H1 (cell line): ENCODE results near the gene COLEC11. TPM values are rescaled to one million over a fixed set of nuclear protein-coding genes. Genes with fewer than 3 reads are reported as not detected.

ENCODE experiments used
- CTCF ChIA-PET: fragments of 300-600 bp; sonication (Branson Sonifier 250); formaldehyde crosslinking; loops from one replicate; lab custom pipeline; 2021; ENCODE audit not compliant: partially characterized antibody; lab: Charles Lee
- POLR2A ChIA-PET: fragments of 300-600 bp; sonication (Branson Sonifier 250); formaldehyde crosslinking; loops from one replicate; lab custom pipeline; 2021; ENCODE audit warnings: inconsistent platforms; ENCODE audit not compliant: partially characterized antibody; lab: Charles Lee
- DNase-seq, 2 experiments: peaks; one replicate each; pipeline versions ENCODE4 v3.0.0 to v3.0.0-alpha.2; 2010 to 2022; ENCODE audit warnings: low spot score in 2 of 2, low read depth in 1 of 2, mixed read lengths in 1 of 2
- FAIRE-seq: peaks from 2 replicates; lab custom pipeline; 2011; peaks lifted over from hg19 to GRCh38; lab: Jason Lieb, UNC
- H2AFZ ChIP-seq: 2 replicates; pipeline ENCODE4 v1.8.1; 2012; ENCODE audit warnings: low read length, inconsistent platforms
- H2AK5ac ChIP-seq: 2 replicates; pipeline ENCODE4 v1.6.1; 2013; ENCODE audit warnings: low read depth, low read length
- H2BK120ac ChIP-seq: replicated peaks from 2 replicates; pipeline ENCODE3; 2013; ENCODE audit warnings: low read depth, low read length, inconsistent platforms
- H2BK12ac ChIP-seq: 2 replicates; pipeline ENCODE4 v1.6.1; 2013; ENCODE audit warnings: low read depth, low read length
- H2BK15ac ChIP-seq: 2 replicates; pipeline ENCODE4 v1.6.1; 2013; ENCODE audit warnings: low read length
- H2BK20ac ChIP-seq: 2 replicates; pipeline ENCODE4 v1.6.1; 2013; ENCODE audit warnings: low read length
- H2BK5ac ChIP-seq: 2 replicates; pipeline ENCODE4 v1.6.1; 2013; ENCODE audit warnings: low read depth, low read length
- H3K14ac ChIP-seq: 2 replicates; pipeline ENCODE4 v1.6.1; 2013; ENCODE audit warnings: inconsistent platforms; ENCODE audit not compliant: insufficient read length
- H3K18ac ChIP-seq: 2 replicates; pipeline ENCODE4 v1.6.1; 2013; ENCODE audit warnings: low read length; ENCODE audit errors: extremely low read depth
- H3K23ac ChIP-seq: 2 replicates; pipeline ENCODE4 v1.6.1; 2013; ENCODE audit warnings: inconsistent platforms; ENCODE audit not compliant: insufficient read length
- H3K23me2 ChIP-seq: 2 replicates; pipeline ENCODE4 v1.6.1; 2013; ENCODE audit warnings: low read depth, low read length
- H3K27ac ChIP-seq: 2 replicates; pipeline ENCODE4 v1.6.1; 2011; ENCODE audit warnings: low read depth, low read length, inconsistent platforms
- H3K27me3 ChIP-seq, 4 experiments: replicated peaks in 1 of 4; 1 replicate in 1 of 4; 2 replicates in 3 of 4; pipeline versions ENCODE4 v1.6.1 to v1.8.1; 2011 to 2013; ENCODE audit warnings: low read length in 3 of 4, mild to moderate bottlenecking in 3 of 4, inconsistent platforms in 2 of 4, mixed read lengths in 2 of 4, moderate library complexity in 1 of 4; ENCODE audit not compliant: control insufficient read depth in 3 of 4, insufficient read depth in 3 of 4; ENCODE audit errors: extremely low read depth in 1 of 4
- H3K36me3 ChIP-seq, 4 experiments: 2 replicates each; pipeline versions ENCODE4 v1.6.1 to v1.8.1; 2011 to 2013; ENCODE audit warnings: mild to moderate bottlenecking in 4 of 4, low read length in 3 of 4, moderate library complexity in 2 of 4, control low read depth in 1 of 4, inconsistent platforms in 1 of 4; ENCODE audit not compliant: insufficient read depth in 4 of 4, control insufficient read depth in 2 of 4
- H3K4ac ChIP-seq: replicated peaks from 2 replicates; pipeline ENCODE3; 2013; ENCODE audit warnings: low read length, low read depth, mixed read lengths, inconsistent platforms; ENCODE audit not compliant: insufficient read length
- H3K4me1 ChIP-seq, 4 experiments: replicated peaks in 1 of 4; 1 replicate in 1 of 4; 2 replicates in 3 of 4; pipeline versions ENCODE4 v1.6.1 to v1.8.1; 2011 to 2013; ENCODE audit warnings: low read length in 3 of 4, inconsistent platforms in 2 of 4, mixed read lengths in 1 of 4; ENCODE audit not compliant: insufficient read depth in 4 of 4, control insufficient read depth in 3 of 4
- H3K4me2 ChIP-seq, 2 experiments: 2 replicates each; pipeline versions ENCODE4 v1.6.1 to v1.8.1; 2011 to 2013; ENCODE audit warnings: low read depth in 2 of 2, low read length in 2 of 2, control low read depth in 1 of 2, inconsistent platforms in 1 of 2, mild to moderate bottlenecking in 1 of 2; ENCODE audit not compliant: insufficient read depth in 1 of 2
- H3K4me3 ChIP-seq, 4 experiments: fragments of 200-600, 300-600 bp in 1 of 4; sonication (generic), shearing (Covaris generic), sonication (Bioruptor Twin) in 1 of 4; 2 replicates each; pipeline versions ENCODE4 v1.5.1 to v1.8.1; 2011 to 2016; ENCODE audit warnings: low read length in 4 of 4, low read depth in 3 of 4, control low read depth in 2 of 4, inconsistent platforms in 2 of 4, mild to moderate bottlenecking in 2 of 4, mixed read lengths in 1 of 4, moderate library complexity in 1 of 4; ENCODE audit not compliant: insufficient read depth in 2 of 4; ENCODE audit errors: extremely low read depth in 1 of 4
- H3K56ac ChIP-seq: replicated peaks from 2 replicates; pipeline ENCODE3; 2013; ENCODE audit warnings: low read depth, mild to moderate bottlenecking, mixed read lengths, low read length, inconsistent platforms; ENCODE audit not compliant: insufficient read length
- H3K79me1 ChIP-seq: 2 replicates; pipeline ENCODE4 v1.6.1; 2013; ENCODE audit warnings: low read depth, low read length, control low read depth
- H3K79me2 ChIP-seq, 2 experiments: 2 replicates each; pipeline versions ENCODE4 v1.6.1 to v1.8.1; 2012 to 2013; ENCODE audit warnings: low read length in 2 of 2, mild to moderate bottlenecking in 2 of 2, inconsistent platforms in 1 of 2; ENCODE audit not compliant: insufficient read depth in 2 of 2, control insufficient read depth in 1 of 2
- H3K9ac ChIP-seq, 4 experiments: replicated peaks in 1 of 4; 1 replicate in 1 of 4; 2 replicates in 3 of 4; pipeline versions ENCODE4 v1.6.1 to v1.8.1; 2011 to 2013; ENCODE audit warnings: low read depth in 3 of 4, low read length in 3 of 4, control low read depth in 2 of 4, mild to moderate bottlenecking in 2 of 4, moderate library complexity in 2 of 4, inconsistent platforms in 1 of 4; ENCODE audit errors: extremely low read depth in 1 of 4
- H3K9me3 ChIP-seq, 2 experiments: 2 replicates each; pipeline versions ENCODE4 v1.6.1 to v1.8.1; 2012 to 2013; ENCODE audit warnings: mild to moderate bottlenecking in 2 of 2, moderate library complexity in 2 of 2, control low read depth in 1 of 2, inconsistent platforms in 1 of 2, low read depth in 1 of 2, low read length in 1 of 2, mixed read lengths in 1 of 2; ENCODE audit not compliant: insufficient read depth in 2 of 2
- H4K20me1 ChIP-seq, 2 experiments: replicated peaks in 1 of 2; 2 replicates each; pipeline versions ENCODE3 to v1.8.1; 2011 to 2013; ENCODE audit warnings: inconsistent platforms in 2 of 2, low read length in 2 of 2, mild to moderate bottlenecking in 1 of 2; ENCODE audit not compliant: insufficient read depth in 2 of 2, control insufficient read depth in 1 of 2
- H4K5ac ChIP-seq: 2 replicates; pipeline ENCODE4 v1.6.1; 2013; ENCODE audit warnings: low read length, low read depth, mixed read lengths, inconsistent platforms; ENCODE audit not compliant: insufficient read length
- H4K8ac ChIP-seq: 2 replicates; pipeline ENCODE4 v1.8.0; 2013; ENCODE audit warnings: mild to moderate bottlenecking, moderate library complexity, low read length, inconsistent platforms; ENCODE audit not compliant: insufficient read depth; ENCODE audit errors: extremely low read depth
- H4K91ac ChIP-seq: replicated peaks from 2 replicates; pipeline ENCODE3; 2013; ENCODE audit warnings: low read length, mixed read lengths, inconsistent platforms; ENCODE audit not compliant: insufficient read length
- BACH1 ChIP-seq: IDR thresholded peaks from 2 replicates; pipeline ENCODE4 v1.6.1; 2012; ENCODE audit warnings: low read length, improper control_type of control experiment
- CTCF ChIP-seq, 3 experiments: IDR thresholded peaks; 1 replicate in 2 of 3; 2 replicates in 1 of 3; pipeline versions ENCODE4 v1.5.1 to v1.6.1; 2011; ENCODE audit warnings: low read length in 3 of 3, mild to moderate bottlenecking in 3 of 3, inconsistent platforms in 2 of 3, low read depth in 1 of 3, moderate library complexity in 1 of 3; ENCODE audit not compliant: insufficient read depth in 1 of 3; ENCODE audit errors: control extremely low read depth in 1 of 3
- NRF1 ChIP-seq: IDR thresholded peaks from 2 replicates; pipeline ENCODE4 v1.6.1; 2011; ENCODE audit warnings: mild to moderate bottlenecking, low read depth, low read length, improper control_type of control experiment
- RAD21 ChIP-seq, 2 experiments: IDR thresholded peaks in 1 of 2; conservative IDR thresholded peaks in 1 of 2; 2 replicates each; pipeline ENCODE4 v1.6.1; 2011; ENCODE audit warnings: low read depth in 2 of 2, low read length in 2 of 2, improper control_type of control experiment in 1 of 2, inconsistent platforms in 1 of 2, mild to moderate bottlenecking in 1 of 2, moderate library complexity in 1 of 2
- SIN3A ChIP-seq, 2 experiments: IDR thresholded peaks in 1 of 2; conservative IDR thresholded peaks in 1 of 2; 2 replicates each; pipeline ENCODE4 v1.6.1; 2011 to 2012; ENCODE audit warnings: low read length in 2 of 2, improper control_type of control experiment in 1 of 2, low read depth in 1 of 2, mild to moderate bottlenecking in 1 of 2
- SP4 ChIP-seq: IDR thresholded peaks from 2 replicates; pipeline ENCODE4 v1.6.1; 2012; ENCODE audit warnings: low read length, inconsistent platforms
- WGBS, 2 experiments: shearing (Covaris generic) in 1 of 2; methylation state at CpG; one replicate each; pipeline versions ENCODE4 v1.1.6 to v1.1.7; 2013 to 2015; ENCODE audit warnings: low lambda C conversion rate in 2 of 2, mixed read lengths in 2 of 2, inconsistent platforms in 1 of 2, low coverage in 1 of 2, missing lambda C conversion rate in 1 of 2; ENCODE audit not compliant: insufficient replicate concordance in 2 of 2, insufficient coverage in 1 of 2, insufficient read length in 1 of 2; ENCODE audit errors: extremely low coverage in 1 of 2, missing lambda C conversion rate in 1 of 2; 5-methylcytosine and 5-hydroxymethylcytosine counted together
- polyA plus RNA-seq, 7 experiments: library from polyadenylated mRNA; depleted of rRNA in 3 of 7; stranded (reverse) in 5 of 7; unstranded in 2 of 7; fragments of >200 nt in 5 of 7; fragments of 200-250 nt in 2 of 7; gene quantifications; 1 replicate in 5 of 7; 2 replicates in 1 of 7; 4 replicates in 1 of 7; pipeline versions ENCODE4 v1.2.1 to v1.2.3, GENCODE V29; 2011 to 2013; ENCODE audit warnings: missing spikeins in 2 of 7, mixed read lengths in 2 of 7
- total RNA-seq: library from RNA; stranded (reverse); fragmentation: NEBNext Ultra II Directional; extraction: Animal tissue kit (Norgen Biotek cat#: 25700); gene quantifications from 2 replicates; pipeline ENCODE4 v1.2.1, GENCODE V29; 2021

The COLEC11 gene
- total and polyA plus RNA-seq, 2 of the 8 experiments (the other 6 are each of a cell fraction or from before 2014, with no cell fraction given), result 0.47 to 0.80 TPM

- H2BK12ac ChIP-seq, result no peak overlapping the region
- DNase-seq (peak in 1 of 2 experiments; percentile 41), FAIRE-seq (no peak)
- no peak overlapping the region for H4K91ac ChIP-seq
- H3K79me2 ChIP-seq, result no peaks in the 10 kb centered on the region
- H3K4ac ChIP-seq, result no peak overlapping the region
- H3K27me3 ChIP-seq, result no peaks in the 10 kb centered on the region; a peak in 1 of 7 replicates
- no peaks in the 10 kb centered on the region for H3K79me1 ChIP-seq
- H2BK120ac ChIP-seq, result no peak overlapping the region
- no peaks in the 10 kb centered on the region for H3K23me2 ChIP-seq
- H3K27ac ChIP-seq, result no peak overlapping the region
- H3K4me3 ChIP-seq, result no peak overlapping the region
- WGBS, 2 experiments, result 83% methylated on average over 11 of the region's 11 CpGs; no CpG with 5 or more reads in 1 of the 2 experiments
- H4K20me1 ChIP-seq, result no peaks in the 10 kb centered on the region
- no peak overlapping the region for H2AK5ac ChIP-seq
- no peak overlapping the region for H3K56ac ChIP-seq
- H2BK20ac ChIP-seq, result no peak overlapping the region
- H4K8ac ChIP-seq, result no peak overlapping the region
- TF ChIP-seq SIN3A (conservative IDR thresholded peaks at IDR 0.05 in 1 of 2, IDR thresholded peaks at IDR 0.05 in 1 of 2; ENCODE audit: low read depth in 1 of 2, low read length in 2 of 2), result no peak
- no peak for TF ChIP-seq RAD21 (IDR thresholded peaks at IDR 0.05 in 1 of 2, conservative IDR thresholded peaks at IDR 0.05 in 1 of 2; ENCODE audit: low read depth in 2 of 2, low read length in 2 of 2)
- TF ChIP-seq CTCF (IDR thresholded peaks at IDR 0.05; ENCODE audit: control extremely low read depth in 1 of 3, insufficient read depth in 1 of 3, low read depth in 1 of 3, low read length in 3 of 3), result no peak
- TF ChIP-seq NRF1, result no peak
- TF ChIP-seq BACH1, result no peak
- TF ChIP-seq SP4, result no peak
- no peak overlapping the region for H3K23ac ChIP-seq
- H2AFZ ChIP-seq, result no peak overlapping the region
- CTCF ChIA-PET, result interaction anchor here (1.9 to 3.4 kb wide), 4 partner anchors 9 to 18 kb away, joined by 5 to 12 read pairs (median 10); no protein-coding TSS in a partner anchor
- H3K36me3 ChIP-seq, result no peaks in the 10 kb centered on the region
- H3K18ac ChIP-seq, result no peak overlapping the region
- no peak overlapping the region for H2BK15ac ChIP-seq
- no peaks in the 10 kb centered on the region; a peak in 1 of 7 replicates for H3K4me1 ChIP-seq
- peak overlapping the region in 1 of 4 experiments; percentile 11; a peak in 1 of 7 replicates for H3K9ac ChIP-seq
- H2BK5ac ChIP-seq, result no peak overlapping the region
- POLR2A ChIA-PET, result interaction anchor here (1.2 to 2.7 kb wide), 3 partner anchors 11 to 55 kb away, joined by 3 to 8 read pairs (median 5); no protein-coding TSS in a partner anchor
- H3K4me2 ChIP-seq, result no peak overlapping the region
- no peak overlapping the region for H3K14ac ChIP-seq
- no peaks in the 10 kb centered on the region for H3K9me3 ChIP-seq
- H4K5ac ChIP-seq, result no peak overlapping the region
Observed at GRCh38 chr2:3633982-3634595, 39.2 kb downstream of the COLEC11 start.
